GM23248 (cell line): ENCODE measurements around the gene ANKRD12.
"Not testable (repeated sequence)": the region's sequence is repeated elsewhere in the genome, so short reads cannot be mapped to it uniquely, and the experiment has no call there.

Experiments used
- EZH2 ChIP-seq: fragments of 200-600 bp; sonication (generic); IDR thresholded peaks from 2 replicates; pipeline ENCODE4 v1.6.1; 2018; ENCODE audit warnings: antibody characterized with exemption, mild to moderate bottlenecking; ENCODE audit not compliant: insufficient read depth, poor library complexity, severe bottlenecking
- EZH2phosphoT487 ChIP-seq: fragments of 200-600 bp; sonication (generic); IDR thresholded peaks from 2 replicates; pipeline ENCODE4 v1.6.1; 2018; ENCODE audit warnings: antibody characterized with exemption, moderate library complexity, mild to moderate bottlenecking, low read depth; ENCODE audit not compliant: insufficient read depth

GRCh38 chr18:9162663-9163062 lies 26.1 kb downstream of the ANKRD12 start:
- not testable (repeated sequence) for TF ChIP-seq EZH2, EZH2phosphoT487
